ENCODE data around the gene KIAA0753. TPM values are rescaled to one million over a fixed set of nuclear protein-coding genes. Genes with fewer than 3 reads are reported as not detected.

The KIAA0753 gene
- total and polyA plus RNA-seq, 10 of the 15 experiments (the other 5 are each of a cell fraction or from before 2014, with no cell fraction given): 2.2 to 15.2 (median 7.7) TPM

DNA sequence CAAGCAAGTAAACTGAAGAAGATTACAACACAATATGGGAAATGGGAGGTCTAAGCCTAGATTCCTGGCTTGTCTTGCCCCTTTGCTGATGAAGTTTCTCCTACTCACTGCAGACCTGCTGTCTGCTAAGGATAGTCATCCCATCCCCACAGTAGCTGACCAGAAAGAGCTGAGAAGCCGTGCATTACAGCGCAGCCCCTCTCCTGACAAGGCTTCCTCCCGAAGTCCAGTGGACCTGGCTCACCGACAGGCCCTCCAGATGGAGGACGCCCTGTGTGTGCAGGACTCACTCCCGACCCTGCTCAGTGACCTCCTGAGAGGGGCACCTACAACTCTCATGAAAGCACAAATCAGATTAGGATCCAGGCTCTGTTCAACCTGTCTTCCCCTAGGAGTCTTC lies 35.4 kb downstream of the KIAA0753 start:
- ATAC-seq (no peak), DNase-seq (ENCODE audit: low read depth, low spot score) (no peak), FAIRE-seq (no peak)
- 98% methylated on average over 6 of the region's 6 CpGs for WGBS (ENCODE audit: insufficient coverage, insufficient replicate concordance, low lambda C conversion rate, missing lambda C conversion rate)
- H3K9ac ChIP-seq (ENCODE audit: control insufficient read depth, insufficient read depth, low read length): no peak overlapping the region
- H3K36me3 ChIP-seq (ENCODE audit: control insufficient read depth in 2 of 2, insufficient read depth in 2 of 2, low read length in 1 of 2): peaks cover 5 to 17% of the 10 kb centered on the region in 2 experiments
- ChIA-PET POLR2A (no interaction called here), SMC1A (ENCODE audit: uncharacterized antibody, unreplicated experiment) (interaction anchor here (0.7 kb wide), 1 partner anchor 1827 kb away, joined by 3 read pairs; no protein-coding TSS in a partner anchor), RAD21 (ENCODE audit: unreplicated experiment) (no interaction called here), CTCF (no interaction called here)
- no TSS peak for BruUV-seq (replicated peaks)
- no peaks in the 10 kb centered on the region for H3K27me3 ChIP-seq (replicated peaks in 1 of 2; ENCODE audit: control insufficient read depth in 2 of 2, insufficient read depth in 2 of 2, low read length in 1 of 2)
- H3K27ac ChIP-seq (ENCODE audit: control insufficient read depth, insufficient read depth): no peak overlapping the region
- no peak overlapping the region for H3K4me3 ChIP-seq
- H3K4me1 ChIP-seq (ENCODE audit: control insufficient read depth, insufficient read depth, low read length): no peaks in the 10 kb centered on the region
- no peaks in the 10 kb centered on the region for H3K9me3 ChIP-seq (replicated peaks; ENCODE audit: control insufficient read depth, insufficient read depth, low read length)
- intact Hi-C loops (cut with micrococcal nuclease; ENCODE audit: unreplicated experiment) (no loop called here), in situ Hi-C loops (cut with MboI) (no loop called here)
- no peaks in the 10 kb centered on the region for H3K79me2 ChIP-seq (ENCODE audit: control insufficient read depth, insufficient read depth, low read length)
- H2AFZ ChIP-seq (ENCODE audit: control insufficient read depth, low read depth, low read length): no peak overlapping the region
- no peak overlapping the region for H3K4me2 ChIP-seq (ENCODE audit: control insufficient read depth, insufficient read depth)
- H4K20me1 ChIP-seq (ENCODE audit: control insufficient read depth, insufficient read depth): no peaks in the 10 kb centered on the region; the same call in 1 of the 2 replicates
- no peak for TF ChIP-seq ZNF384 (IDR thresholded peaks at IDR 0.05; ENCODE audit: borderline replicate concordance, low read depth, low read length)

DNA sequence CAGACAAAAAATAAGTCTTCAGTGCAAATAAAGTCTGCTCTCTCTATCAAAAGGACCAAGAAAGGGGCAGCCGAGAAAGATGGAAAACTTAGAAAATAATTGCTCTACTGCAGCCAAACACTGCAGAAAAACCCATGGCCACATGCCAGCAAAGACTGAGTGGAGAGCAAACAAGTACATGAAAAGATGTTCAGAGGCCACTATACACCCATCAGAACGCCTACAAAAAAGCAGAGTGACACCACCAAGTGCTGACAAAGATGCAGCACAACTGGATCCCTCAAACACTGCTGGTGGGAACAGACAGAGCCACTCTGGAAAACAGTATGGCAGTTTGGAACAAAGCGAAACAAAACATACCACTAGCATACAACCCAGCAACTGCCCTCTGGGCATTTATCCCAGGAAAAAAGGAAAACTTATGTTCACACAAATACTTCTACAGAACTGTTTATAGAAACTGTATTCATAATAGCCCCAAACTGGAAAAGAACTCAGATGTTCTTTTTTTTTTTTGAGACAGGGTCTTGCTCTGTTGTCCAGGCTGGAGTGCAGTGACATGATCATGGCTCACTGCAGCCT lies 36.7 kb downstream of the KIAA0753 start:
- Histone ChIP-seq H3K4me3 (no peak overlapping the region), H2AFZ (ENCODE audit: control insufficient read depth, low read depth, low read length) (no peak overlapping the region), H3K9me3 (replicated peaks; ENCODE audit: control insufficient read depth, insufficient read depth, low read length) (no peaks in the 10 kb centered on the region), H3K27me3 (replicated peaks in 1 of 2; ENCODE audit: control insufficient read depth in 2 of 2, insufficient read depth in 2 of 2, low read length in 1 of 2) (no peaks in the 10 kb centered on the region), H3K4me2 (ENCODE audit: control insufficient read depth, insufficient read depth) (no peak overlapping the region), H3K4me1 (ENCODE audit: control insufficient read depth, insufficient read depth, low read length) (no peaks in the 10 kb centered on the region), H3K27ac (ENCODE audit: control insufficient read depth, insufficient read depth) (no peak overlapping the region), H3K79me2 (ENCODE audit: control insufficient read depth, insufficient read depth, low read length) (no peaks in the 10 kb centered on the region), H4K20me1 (ENCODE audit: control insufficient read depth, insufficient read depth) (no peaks in the 10 kb centered on the region; the same call in 1 of the 2 replicates), H3K36me3 (ENCODE audit: control insufficient read depth in 2 of 2, insufficient read depth in 2 of 2, low read length in 1 of 2) (peaks cover under 1 to 18% of the 10 kb centered on the region in 2 experiments; a peak in 3 of 4 replicates), H3K9ac (ENCODE audit: control insufficient read depth, insufficient read depth, low read length) (no peak overlapping the region)
- in situ Hi-C loops (cut with MboI) (no loop called here), intact Hi-C loops (cut with micrococcal nuclease; ENCODE audit: unreplicated experiment) (no loop called here)
- POLR2A ChIA-PET: no interaction called here
- SMC1A ChIA-PET (ENCODE audit: uncharacterized antibody, unreplicated experiment): no interaction called here
- 84% methylated on average over 3 of the region's 3 CpGs for WGBS (ENCODE audit: insufficient coverage, insufficient replicate concordance, low lambda C conversion rate, missing lambda C conversion rate)
- BruUV-seq (replicated peaks): no TSS peak
- ATAC-seq: no peak
- DNase-seq (ENCODE audit: low read depth, low spot score): no peak
- CTCF ChIA-PET: no interaction called here
- RAD21 ChIA-PET (ENCODE audit: unreplicated experiment): no interaction called here
- no peak for FAIRE-seq
- TF ChIP-seq GATAD2B (conservative IDR thresholded peaks at IDR 0.05; ENCODE audit: low read depth): no peak
- TF ChIP-seq MEF2A (IDR thresholded peaks at IDR 0.05; ENCODE audit: insufficient read depth, low read depth, low read length): no peak
- no peak for TF ChIP-seq CBX5 (IDR thresholded peaks at IDR 0.05; ENCODE audit: low read depth)
- no peak for TF ChIP-seq CEBPB (IDR thresholded peaks at IDR 0.05; ENCODE audit: borderline replicate concordance in 1 of 2, low read depth in 2 of 2, low read length in 2 of 2)
- TF ChIP-seq, protein P1, sequence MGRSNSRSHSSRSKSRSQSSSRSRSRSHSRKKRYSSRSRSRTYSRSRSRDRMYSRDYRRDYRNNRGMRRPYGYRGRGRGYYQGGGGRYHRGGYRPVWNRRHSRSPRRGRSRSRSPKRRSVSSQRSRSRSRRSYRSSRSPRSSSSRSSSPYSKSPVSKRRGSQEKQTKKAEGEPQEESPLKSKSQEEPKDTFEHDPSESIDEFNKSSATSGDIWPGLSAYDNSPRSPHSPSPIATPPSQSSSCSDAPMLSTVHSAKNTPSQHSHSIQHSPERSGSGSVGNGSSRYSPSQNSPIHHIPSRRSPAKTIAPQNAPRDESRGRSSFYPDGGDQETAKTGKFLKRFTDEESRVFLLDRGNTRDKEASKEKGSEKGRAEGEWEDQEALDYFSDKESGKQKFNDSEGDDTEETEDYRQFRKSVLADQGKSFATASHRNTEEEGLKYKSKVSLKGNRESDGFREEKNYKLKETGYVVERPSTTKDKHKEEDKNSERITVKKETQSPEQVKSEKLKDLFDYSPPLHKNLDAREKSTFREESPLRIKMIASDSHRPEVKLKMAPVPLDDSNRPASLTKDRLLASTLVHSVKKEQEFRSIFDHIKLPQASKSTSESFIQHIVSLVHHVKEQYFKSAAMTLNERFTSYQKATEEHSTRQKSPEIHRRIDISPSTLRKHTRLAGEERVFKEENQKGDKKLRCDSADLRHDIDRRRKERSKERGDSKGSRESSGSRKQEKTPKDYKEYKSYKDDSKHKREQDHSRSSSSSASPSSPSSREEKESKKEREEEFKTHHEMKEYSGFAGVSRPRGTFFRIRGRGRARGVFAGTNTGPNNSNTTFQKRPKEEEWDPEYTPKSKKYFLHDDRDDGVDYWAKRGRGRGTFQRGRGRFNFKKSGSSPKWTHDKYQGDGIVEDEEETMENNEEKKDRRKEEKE (IDR thresholded peaks at IDR 0.05): no peak
- no peak for TF ChIP-seq ZNF622 (IDR thresholded peaks at IDR 0.05)
- no peak for TF ChIP-seq MTA2 (IDR thresholded peaks at IDR 0.05; ENCODE audit: low read depth)
- TF ChIP-seq NBN (IDR thresholded peaks at IDR 0.05): no peak
- no peak for TF ChIP-seq ZNF217 (IDR thresholded peaks at IDR 0.05)
- TF ChIP-seq, protein P2, sequence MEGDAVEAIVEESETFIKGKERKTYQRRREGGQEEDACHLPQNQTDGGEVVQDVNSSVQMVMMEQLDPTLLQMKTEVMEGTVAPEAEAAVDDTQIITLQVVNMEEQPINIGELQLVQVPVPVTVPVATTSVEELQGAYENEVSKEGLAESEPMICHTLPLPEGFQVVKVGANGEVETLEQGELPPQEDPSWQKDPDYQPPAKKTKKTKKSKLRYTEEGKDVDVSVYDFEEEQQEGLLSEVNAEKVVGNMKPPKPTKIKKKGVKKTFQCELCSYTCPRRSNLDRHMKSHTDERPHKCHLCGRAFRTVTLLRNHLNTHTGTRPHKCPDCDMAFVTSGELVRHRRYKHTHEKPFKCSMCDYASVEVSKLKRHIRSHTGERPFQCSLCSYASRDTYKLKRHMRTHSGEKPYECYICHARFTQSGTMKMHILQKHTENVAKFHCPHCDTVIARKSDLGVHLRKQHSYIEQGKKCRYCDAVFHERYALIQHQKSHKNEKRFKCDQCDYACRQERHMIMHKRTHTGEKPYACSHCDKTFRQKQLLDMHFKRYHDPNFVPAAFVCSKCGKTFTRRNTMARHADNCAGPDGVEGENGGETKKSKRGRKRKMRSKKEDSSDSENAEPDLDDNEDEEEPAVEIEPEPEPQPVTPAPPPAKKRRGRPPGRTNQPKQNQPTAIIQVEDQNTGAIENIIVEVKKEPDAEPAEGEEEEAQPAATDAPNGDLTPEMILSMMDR (IDR thresholded peaks at IDR 0.05 in 2 of 3, conservative IDR thresholded peaks at IDR 0.05 in 1 of 3; ENCODE audit: control insufficient read depth in 2 of 3, extremely low read depth in 1 of 3, insufficient read depth in 1 of 3, low read depth in 3 of 3, low read length in 3 of 3): no peak
- TF ChIP-seq TBL1XR1 (IDR thresholded peaks at IDR 0.05; ENCODE audit: low read depth, low read length): no peak
